HepG2 (cell line): ENCODE measurements around the gene FAM118B. TPM values are rescaled to one million over a fixed set of nuclear protein-coding genes. Genes with fewer than 3 reads are reported as not detected.
A peak's percentile ranks its signal among the peaks of the same experiment; 100 is the strongest.

ENCODE experiments used
- AGO1 ChIP-seq: fragments of 200-400 bp; formaldehyde crosslinking; IDR thresholded peaks from 2 replicates; pipeline ENCODE4 v1.6.1; 2017; ENCODE audit warnings: mild to moderate bottlenecking, low read depth, low read length, moderate library complexity; ENCODE audit not compliant: poor library complexity, severe bottlenecking
- BRF2 ChIP-seq: sonication (generic); formaldehyde crosslinking; IDR thresholded peaks from 2 replicates; pipeline ENCODE4 v1.8.1; 2022; ENCODE audit warnings: mild to moderate bottlenecking, missing genetic modification reagents
- HNF1A ChIP-seq, 2 experiments: sonication (generic) in 1 of 2; formaldehyde crosslinking in 1 of 2; IDR thresholded peaks; 2 replicates each; pipeline versions ENCODE4 v1.4.0 to v1.6.1; 2016 to 2020; ENCODE audit warnings: borderline replicate concordance in 1 of 2, low read depth in 1 of 2, mild to moderate bottlenecking in 1 of 2, missing genetic modification reagents in 1 of 2
- JUNB ChIP-seq: sonication (generic); formaldehyde crosslinking; IDR thresholded peaks from 2 replicates; pipeline ENCODE4 v1.8.0; 2022; ENCODE audit warnings: missing genetic modification reagents, mild to moderate bottlenecking, borderline replicate concordance
- MAFG ChIP-seq: sonication (generic); formaldehyde crosslinking; IDR thresholded peaks from 2 replicates; pipeline ENCODE4 v1.5.1; 2020; ENCODE audit warnings: mild to moderate bottlenecking, missing genetic modification reagents
- MBD4 ChIP-seq: IDR thresholded peaks from 2 replicates; pipeline ENCODE4 v1.6.1; 2012; ENCODE audit warnings: low read length, inconsistent platforms, borderline replicate concordance
- SMARCE1 ChIP-seq: fragments of 450-650 bp; IDR thresholded peaks from 2 replicates; pipeline ENCODE4 v1.6.1; 2017; ENCODE audit warnings: borderline replicate concordance
- ZBTB39 ChIP-seq: sonication (generic); formaldehyde crosslinking; IDR thresholded peaks from 2 replicates; pipeline ENCODE4 v1.5.0; 2020; ENCODE audit warnings: missing genetic modification reagents
- ZIK1 ChIP-seq: sonication (generic); formaldehyde crosslinking; IDR thresholded peaks from 2 replicates; pipeline ENCODE4 v1.5.0; 2020; ENCODE audit warnings: mild to moderate bottlenecking, low read depth, missing genetic modification reagents, borderline replicate concordance
- ZNF281 ChIP-seq: sonication (generic); formaldehyde crosslinking; IDR thresholded peaks from 2 replicates; pipeline ENCODE4 v1.4.0; 2020; ENCODE audit warnings: missing genetic modification reagents, borderline replicate concordance
- ZNF44 ChIP-seq: sonication (generic); formaldehyde crosslinking; IDR thresholded peaks from 2 replicates; pipeline ENCODE4 v1.5.1; 2020; ENCODE audit warnings: mild to moderate bottlenecking, missing genetic modification reagents
- ZNF552 ChIP-seq: sonication (generic); formaldehyde crosslinking; IDR thresholded peaks from 2 replicates; pipeline ENCODE4 v1.9.0; 2022; ENCODE audit warnings: missing genetic modification reagents, mild to moderate bottlenecking, borderline replicate concordance
- polyA plus RNA-seq, 8 experiments: library from polyadenylated mRNA; depleted of rRNA in 3 of 8; stranded (reverse) in 7 of 8; unstranded in 1 of 8; fragments of >200 nt; fragmentation: Illumina TruSeq in 4 of 8; extraction: Trizol in 4 of 8; gene quantifications; 2 replicates each; pipeline versions ENCODE4 v1.2.1 to v1.2.3, GENCODE V29; 2011 to 2016; ENCODE audit warnings: low read depth in 4 of 8, missing spikeins in 1 of 8, mixed read lengths in 1 of 8; ENCODE audit not compliant: insufficient read depth in 1 of 8
- total RNA-seq, 5 experiments: library from RNA; depleted of rRNA; stranded (reverse); fragments of >200 nt; fragmentation: Illumina TruSeq; extraction: Trizol; gene quantifications; 2 replicates each; pipeline ENCODE4 v1.2.3, GENCODE V29; 2016; ENCODE audit warnings: low read depth in 1 of 5
- TF ChIP-seq, protein P1 (sequence below): sonication (generic); formaldehyde crosslinking; IDR thresholded peaks from 2 replicates; pipeline ENCODE4 v1.8.0; 2022; ENCODE audit warnings: missing genetic modification reagents, mild to moderate bottlenecking, moderate library complexity, borderline replicate concordance

The FAM118B gene
- total and polyA plus RNA-seq, 2 of the 13 experiments (the other 11 are each of a cell fraction or from before 2014, with no cell fraction given): 10.2 to 25.7 TPM

- TF ChIP-seq ZBTB39 (no peak), SMARCE1 (no peak), JUNB (CRISPR knock-in tag) (no peak), AGO1 (no peak), MAFG (CRISPR knock-in tag) (no peak), ZIK1 (CRISPR knock-in tag) (no peak), HNF1A (IDR thresholded peaks at IDR 0.05; ENCODE audit: low read depth) (no peak), HNF1A (CRISPR knock-in tag; IDR thresholded peaks at IDR 0.05; ENCODE audit: borderline replicate concordance) (no peak), ZNF44 (CRISPR knock-in tag) (no peak), ZNF281 (CRISPR knock-in tag) (peak; percentile 90), ZNF552 (CRISPR knock-in tag) (no peak), MBD4 (no peak), BRF2 (CRISPR knock-in tag) (no peak)
- TF ChIP-seq, protein P1, sequence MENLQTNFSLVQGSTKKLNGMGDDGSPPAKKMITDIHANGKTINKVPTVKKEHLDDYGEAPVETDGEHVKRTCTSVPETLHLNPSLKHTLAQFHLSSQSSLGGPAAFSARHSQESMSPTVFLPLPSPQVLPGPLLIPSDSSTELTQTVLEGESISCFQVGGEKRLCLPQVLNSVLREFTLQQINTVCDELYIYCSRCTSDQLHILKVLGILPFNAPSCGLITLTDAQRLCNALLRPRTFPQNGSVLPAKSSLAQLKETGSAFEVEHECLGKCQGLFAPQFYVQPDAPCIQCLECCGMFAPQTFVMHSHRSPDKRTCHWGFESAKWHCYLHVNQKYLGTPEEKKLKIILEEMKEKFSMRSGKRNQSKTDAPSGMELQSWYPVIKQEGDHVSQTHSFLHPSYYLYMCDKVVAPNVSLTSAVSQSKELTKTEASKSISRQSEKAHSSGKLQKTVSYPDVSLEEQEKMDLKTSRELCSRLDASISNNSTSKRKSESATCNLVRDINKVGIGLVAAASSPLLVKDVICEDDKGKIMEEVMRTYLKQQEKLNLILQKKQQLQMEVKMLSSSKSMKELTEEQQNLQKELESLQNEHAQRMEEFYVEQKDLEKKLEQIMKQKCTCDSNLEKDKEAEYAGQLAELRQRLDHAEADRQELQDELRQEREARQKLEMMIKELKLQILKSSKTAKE (CRISPR knock-in tag): no peak
Measured at GRCh38 chr11:126185259-126186024, 26.1 kb upstream of the FAM118B start (continued).
